Stimulated activated CD4-positive, alpha-beta T cell treated with anti-CD3 and anti-CD28 coated beads, Interleukin-12 subunit alpha, Interleukin-12 subunit beta, amount 100 ng/mL, for 4 hours (primary cell): Measurements from ENCODE around the gene IGFL3.
"Not testable (repeated sequence)": the region's sequence is repeated elsewhere in the genome, so short reads cannot be mapped to it uniquely, and the experiment has no call there.

Experiments used
- DNase-seq: peaks from one replicate; pipeline ENCODE4 v3.0.0-alpha.2; 2020

The IGFL3 gene

DNA sequence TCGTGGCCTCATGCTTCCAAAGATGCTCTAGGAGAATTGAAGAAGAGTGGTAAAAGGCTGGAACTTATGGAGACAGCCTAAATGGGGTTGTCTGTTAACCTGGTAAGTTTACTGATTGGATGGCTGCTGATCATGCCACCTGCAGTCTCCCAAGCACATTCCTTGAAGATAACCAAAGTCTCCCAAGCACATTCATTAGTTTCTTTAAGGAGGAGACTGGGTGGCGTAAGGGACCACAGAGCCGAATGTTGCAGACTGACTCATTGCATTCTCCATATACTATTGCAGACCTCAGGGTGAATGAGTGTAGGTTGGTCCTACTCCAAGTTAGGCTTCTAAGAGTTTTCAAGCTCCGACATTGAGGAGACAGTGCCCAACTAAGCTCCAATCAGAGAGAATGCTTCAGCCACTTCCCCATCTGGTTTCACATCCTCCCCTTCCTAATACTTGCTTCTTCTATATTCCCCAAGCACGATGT lies at the start of gene IGFL3:
IGFL3 (minus strand) TSS at position 51 of the 478 bp plus-strand sequence; CDS start at position 12, 39 bp downstream.
- DNase-seq = no peak

DNA sequence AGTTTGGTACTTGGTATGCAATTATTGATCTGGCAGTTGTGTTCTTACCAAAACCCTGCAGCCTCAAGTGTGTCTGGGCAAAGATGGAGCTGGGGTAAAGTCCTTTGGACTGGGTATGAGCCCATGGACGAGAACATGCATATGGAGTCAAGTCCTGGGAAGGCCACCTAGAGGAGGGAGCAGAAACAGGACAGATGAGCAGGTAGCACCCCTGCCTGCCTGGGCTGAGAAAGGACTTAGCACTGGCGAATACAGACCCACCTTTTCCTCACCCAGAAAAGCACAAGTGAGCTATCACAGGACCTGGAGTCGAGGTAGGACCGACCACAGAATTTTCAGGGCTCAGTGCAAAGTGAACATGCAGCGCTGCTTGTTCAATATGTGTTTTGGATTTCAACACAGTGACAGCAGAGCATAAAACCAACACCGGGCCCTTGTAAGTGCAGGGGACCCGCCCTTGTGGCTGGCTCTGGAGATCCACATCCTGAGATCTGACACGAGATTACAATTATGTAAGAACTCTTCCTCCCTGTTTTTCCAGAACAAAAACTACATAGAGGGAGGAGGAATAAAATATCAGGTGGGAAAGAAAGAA lies 49.5 kb upstream of the IGFL3 start:
- no peak for DNase-seq

- no peak for DNase-seq
Observed at GRCh38 chr19:46162731-46163130, 38.2 kb upstream of the IGFL3 start.

GRCh38 chr19:46161642-46162257 lies 37.3 kb upstream of the IGFL3 start:
- not testable (repeated sequence) for DNase-seq

GRCh38 chr19:46160233-46160775 lies 35.8 kb upstream of the IGFL3 start:
- DNase-seq = no peak

DNA sequence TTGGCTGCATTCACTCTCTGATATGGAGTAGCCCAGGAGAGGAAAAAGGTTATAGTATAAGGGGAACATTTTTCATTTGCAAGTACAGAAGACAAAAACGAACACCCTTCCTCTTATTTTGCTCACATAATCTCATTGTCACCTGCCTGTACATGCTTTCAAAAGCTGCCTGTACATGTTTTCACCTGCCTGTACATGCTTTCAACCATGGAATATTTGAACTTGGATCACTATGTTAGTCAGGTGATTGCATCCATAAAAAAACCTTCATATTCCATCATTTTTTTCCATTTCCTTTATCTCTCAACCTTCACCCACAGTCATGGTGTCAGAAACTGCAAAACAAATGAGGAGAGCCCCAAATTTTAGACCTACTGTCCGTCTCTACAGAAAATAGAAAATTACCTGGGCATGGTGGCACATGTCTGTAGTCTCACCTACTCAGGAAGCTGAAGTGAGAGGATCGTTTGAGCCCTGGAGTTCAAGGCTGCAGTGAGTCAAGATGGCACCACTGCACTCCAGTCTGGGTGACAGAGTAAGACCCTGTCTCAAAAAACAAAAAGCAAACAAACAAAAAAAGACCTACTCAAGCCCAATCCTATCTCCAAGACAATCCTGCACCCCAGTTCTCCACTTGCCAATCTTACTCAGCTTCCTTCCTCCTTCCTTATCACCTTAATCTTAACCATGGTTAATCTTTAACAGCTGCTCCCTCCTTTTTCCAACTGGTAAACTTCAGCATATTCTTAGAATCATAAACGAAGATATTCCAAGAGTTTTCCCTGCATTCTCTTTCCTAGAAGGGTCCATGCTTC lies 35.1 kb upstream of the IGFL3 start:
- DNase-seq = no peak

GRCh38 chr19:46155237-46155636 lies 30.7 kb upstream of the IGFL3 start:
- no peak for DNase-seq

DNA sequence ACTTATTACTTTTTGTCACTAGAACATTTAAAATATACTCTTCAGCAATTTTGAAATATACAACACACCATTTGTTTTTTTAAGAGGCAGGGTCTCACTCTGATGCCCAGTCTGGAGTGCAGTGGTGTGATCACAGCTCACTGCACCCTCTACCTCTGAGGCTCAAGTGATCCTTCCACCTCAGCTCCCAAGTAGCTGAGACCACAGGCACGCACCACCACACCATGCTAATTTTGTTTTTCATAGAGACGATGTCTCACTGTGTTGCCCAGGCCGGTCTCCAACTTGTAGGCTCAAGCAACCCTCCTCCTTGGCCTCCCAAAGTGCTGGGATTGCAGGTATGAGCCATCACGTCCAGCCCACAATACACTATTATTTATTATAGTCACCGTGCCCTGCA lies 26.1 kb upstream of the IGFL3 start:
- no peak for DNase-seq

DNA sequence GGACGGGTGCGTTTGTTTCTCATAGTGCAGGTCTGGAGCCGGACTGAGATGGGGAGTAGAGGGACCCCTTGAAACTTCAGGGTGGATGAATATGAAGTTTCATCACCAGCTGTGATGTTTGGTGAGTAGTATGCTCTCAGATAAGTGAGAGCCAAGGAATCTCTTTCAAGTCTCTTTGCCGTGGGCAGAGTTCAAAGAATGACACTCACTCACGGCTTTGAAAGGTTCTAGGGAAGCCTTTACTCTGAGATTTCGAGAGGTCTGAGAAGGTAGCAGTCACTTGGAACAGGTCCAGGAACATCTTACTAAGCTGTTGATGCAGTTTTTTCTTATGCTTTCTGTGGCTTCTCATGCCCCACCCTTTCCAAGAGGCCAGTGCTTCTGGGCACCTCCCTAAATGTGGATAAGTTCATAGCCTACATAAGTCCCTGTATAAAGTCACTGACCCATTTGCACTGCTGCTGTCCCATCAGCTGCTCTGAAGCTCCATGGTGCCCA lies 23.4 kb upstream of the IGFL3 start, which contains the start of gene IGFL2:
IGFL2 (plus strand) TSS at position 448 of the 498 bp plus-strand sequence; CDS start at position 489, 41 bp downstream.
- DNase-seq = no peak

- DNase-seq = no peak
Observed at GRCh38 chr19:46147166-46147740, 22.8 kb upstream of the IGFL3 start.

DNA sequence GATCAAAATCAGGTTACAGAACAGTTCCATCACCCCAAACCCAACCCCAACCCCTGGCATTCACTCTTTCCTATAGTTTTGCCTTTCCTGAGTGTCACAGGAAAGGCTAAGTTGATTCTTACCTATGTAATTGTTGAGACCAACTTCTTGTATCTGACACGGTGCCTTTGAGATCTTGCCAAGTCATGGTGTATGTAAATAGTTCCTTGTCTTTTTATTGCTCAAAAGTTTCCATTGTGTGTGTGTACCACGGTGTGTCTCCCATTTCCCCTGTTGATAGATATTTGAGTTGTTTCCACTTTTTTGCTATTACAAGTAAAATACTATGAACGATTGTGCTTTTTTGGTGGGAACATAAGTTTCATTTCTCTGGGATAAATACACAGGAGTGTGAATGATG lies 20.3 kb upstream of the IGFL3 start:
- DNase-seq = no peak

DNA sequence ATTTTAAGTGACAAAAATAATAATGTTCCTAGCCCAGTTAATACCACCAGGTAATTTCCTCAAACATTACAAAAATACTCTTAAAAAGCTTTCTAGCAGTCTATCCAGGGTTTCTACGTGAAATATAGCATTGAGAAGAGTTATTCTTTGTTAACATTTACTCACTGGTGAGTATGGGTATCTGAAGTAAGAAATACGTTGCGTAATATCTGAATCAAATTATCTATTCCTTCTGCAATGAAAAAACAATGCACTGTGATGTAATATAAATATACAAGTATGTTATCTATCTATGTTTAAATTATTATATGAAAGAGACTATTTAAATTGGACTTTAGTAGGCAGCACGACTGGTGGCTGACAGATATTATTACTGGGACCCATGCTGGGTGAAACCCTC lies 17.8 kb upstream of the IGFL3 start:
- DNase-seq = no peak

DNA sequence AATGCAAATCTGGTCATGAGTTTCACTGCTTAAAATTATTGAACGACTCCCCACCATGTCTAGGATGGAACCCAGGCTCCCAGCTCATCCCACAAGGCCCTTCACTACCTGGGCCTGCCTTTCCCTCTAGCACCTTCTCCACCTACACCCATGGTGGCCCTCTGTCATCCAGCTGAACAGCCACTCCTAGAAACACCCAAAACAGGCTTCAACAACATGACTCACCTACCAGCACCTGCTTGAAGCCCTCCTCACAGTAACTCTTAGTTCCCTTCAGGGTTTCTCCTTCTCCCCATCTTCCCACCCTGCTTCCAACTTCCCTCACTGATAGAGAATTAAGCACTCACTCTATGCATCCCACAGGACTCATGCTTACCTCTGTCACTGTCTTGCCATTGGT lies 16.9 kb upstream of the IGFL3 start:
- DNase-seq = no peak

DNA sequence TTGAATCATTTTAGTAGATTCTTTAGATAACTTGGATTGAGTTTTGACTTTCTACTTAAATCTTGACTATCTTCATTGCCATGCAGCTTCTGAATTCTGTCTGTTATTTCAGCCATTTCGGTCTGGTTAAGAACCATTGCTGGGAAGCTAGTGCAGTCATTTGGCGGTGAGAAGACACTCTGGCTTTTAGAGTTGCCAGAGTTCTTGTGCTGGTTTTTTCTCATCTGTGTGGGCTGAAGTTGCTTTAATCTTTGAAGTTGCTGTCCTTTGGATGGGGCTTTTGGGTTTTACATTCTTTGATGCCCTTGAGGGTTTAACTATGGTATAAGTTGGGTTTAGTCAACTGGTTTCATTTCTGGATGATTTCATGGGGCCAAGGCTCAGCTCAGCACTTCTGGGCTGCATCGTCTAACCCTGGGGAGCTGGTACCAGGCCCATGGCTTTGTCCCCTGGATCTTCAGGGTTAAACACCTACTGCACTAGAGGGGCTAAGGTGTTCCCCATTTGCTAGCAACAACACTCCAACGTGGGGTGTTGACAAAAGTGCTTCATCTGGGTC lies 13.5 kb upstream of the IGFL3 start:
- no peak for DNase-seq

DNA sequence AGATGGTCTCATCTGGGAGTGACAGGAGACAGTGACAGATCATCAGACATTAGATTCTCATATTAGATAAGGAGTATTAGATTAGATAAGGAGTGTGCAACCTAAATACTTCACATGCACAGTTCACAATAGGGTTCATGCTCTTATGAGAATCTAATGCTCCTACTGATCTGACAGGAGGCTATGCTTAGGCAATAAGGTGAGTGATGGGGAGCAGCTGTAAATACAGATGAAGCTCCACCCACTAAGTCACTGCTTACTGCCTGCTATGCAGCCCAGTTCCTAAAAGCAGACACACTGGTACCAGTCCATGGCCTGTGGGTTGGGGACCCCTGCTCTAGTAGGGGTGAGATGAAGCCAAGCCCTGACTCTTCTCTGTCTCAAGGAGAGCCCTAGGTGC lies 10.0 kb upstream of the IGFL3 start:
- no peak for DNase-seq

DNA sequence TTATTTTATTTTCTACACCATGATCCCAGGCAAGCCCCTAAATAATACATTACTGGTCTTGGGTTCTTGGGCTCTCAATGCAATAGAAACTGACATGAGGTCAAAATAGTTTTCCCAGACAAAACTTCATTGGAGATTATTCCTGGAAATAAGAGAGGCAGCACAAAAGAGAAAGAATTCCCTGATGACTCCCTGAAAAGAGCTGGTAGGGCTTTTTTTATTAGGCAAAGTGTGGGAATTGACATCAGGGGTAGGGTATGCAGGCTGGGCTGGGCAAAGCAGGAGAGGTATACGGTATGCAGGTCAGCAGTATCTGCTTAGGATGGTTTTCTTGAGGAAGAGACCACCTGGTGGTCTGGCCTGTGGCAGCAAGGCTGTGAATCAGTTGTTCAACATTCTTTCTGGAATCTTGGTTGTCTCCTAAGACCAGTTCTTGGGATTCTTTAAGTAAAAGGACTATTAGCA lies 9.3 kb upstream of the IGFL3 start:
- no peak for DNase-seq

DNA sequence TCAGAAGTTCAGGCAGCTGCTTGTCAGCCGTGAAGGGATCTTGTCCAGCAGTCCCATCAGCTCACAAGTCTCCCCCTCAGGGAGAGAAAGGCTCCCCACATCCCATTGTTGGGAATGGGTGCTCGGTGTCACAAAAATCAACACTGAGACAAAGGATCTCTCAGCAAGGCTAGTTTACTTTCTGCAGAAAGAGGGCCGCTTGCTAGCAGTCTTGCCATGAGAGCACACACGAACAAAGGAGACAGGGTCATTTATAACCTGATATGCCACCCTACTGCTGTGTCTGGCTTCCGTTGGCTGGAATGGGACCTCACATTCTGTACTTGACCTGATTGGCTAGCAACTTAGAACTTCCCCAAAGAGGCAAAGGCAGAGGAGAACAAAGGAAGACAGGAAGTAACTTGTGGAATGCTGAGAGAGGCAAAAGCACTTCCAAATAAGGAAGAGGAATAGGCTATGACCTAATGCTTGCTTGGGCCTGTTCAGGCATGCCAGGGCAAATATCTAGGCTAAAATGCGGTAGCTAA lies 8.7 kb upstream of the IGFL3 start:
- no peak for DNase-seq

DNA sequence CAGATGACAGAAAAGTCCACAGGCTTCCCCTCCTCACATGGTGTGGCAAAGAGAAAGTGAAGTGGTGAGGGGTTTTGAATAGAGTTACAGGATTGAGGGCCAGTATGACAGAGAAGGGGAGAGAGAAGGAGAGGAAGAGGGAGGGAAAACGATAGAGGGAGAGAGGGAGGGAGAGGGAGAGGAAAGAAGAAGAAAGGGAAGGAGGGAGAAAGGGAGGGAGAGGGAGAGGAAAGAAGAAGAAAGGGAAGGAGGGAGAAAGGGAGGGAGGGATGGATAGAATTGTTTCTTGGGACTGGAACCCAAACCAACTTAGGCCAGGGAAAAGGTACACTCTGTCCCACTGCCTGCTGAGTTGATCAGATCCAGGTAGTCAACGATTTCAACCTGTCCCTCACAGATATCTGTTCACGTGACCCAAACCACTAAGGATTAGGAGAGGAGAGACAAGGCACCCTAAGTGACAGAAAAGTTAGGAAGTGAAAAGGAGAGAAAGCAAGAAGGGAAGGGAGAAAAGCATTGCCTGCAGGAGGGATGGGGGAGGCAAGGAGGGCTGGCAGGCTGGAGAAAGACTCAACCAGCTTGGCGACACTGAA lies 8.1 kb upstream of the IGFL3 start:
- DNase-seq = no peak

DNA sequence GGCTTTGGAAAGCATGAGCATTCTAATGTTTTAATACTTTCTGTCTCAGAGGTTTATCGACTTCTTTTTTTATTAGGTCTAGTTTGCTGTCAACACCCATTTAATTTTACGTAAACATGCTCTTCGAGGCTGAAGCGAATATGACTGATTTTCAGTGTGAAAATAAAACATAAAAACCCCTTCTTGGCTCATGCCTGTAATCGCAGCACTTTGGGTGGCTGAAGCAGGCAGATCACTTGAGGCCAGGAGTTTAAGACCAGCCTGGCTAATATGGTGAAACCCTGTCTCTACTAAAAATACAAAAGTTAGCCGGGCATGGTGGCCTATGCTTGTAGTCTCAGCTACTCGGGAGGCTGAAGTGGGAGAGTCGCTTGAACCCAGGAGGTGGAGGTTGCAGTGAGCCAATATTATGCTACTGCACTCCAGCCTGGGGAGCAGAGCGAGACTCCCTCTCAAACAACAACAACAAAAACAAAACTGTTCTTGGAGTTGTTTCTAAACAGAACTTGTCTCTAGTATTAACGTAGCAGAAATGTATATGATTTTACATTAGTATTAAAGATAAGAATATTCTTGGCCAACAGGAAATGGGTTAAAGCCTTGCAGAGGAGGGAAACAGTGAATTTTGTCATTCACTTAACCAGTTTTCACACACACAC lies 7.1 kb upstream of the IGFL3 start:
- DNase-seq = no peak

DNA sequence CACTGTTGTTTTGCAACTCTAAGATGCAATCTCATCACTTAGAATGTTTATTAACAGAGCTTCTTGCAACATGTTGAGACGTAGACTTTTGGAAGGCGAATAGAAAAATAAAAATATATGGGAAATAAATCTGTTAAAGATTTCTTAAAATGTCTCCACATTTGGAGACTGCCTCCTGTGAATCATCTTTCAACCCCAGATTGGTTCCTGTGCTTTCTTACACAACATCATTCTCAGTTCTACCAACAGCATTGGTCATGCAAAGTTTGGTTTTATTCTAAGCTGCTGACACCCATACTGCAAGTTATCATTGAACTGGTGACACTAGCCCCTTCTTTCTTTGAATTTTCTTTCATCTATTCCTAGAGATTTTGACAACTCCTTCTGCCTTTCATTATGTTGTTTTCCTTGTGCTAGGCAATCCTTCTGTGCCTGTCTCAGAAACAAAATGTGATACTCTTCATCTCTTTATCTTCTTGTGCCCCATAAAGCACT lies 1.6 kb upstream of the IGFL3 start:
- DNase-seq = no peak

GRCh38 chr19:46125447-46125846 lies 959 bp upstream of the IGFL3 start:
- DNase-seq = no peak
